GM12878 (cell line): ENCODE measurements around the gene PTPRQ.

ENCODE experiments used
- BMI1 ChIP-seq: fragments of 450-650 bp; IDR thresholded peaks from 2 replicates; pipeline ENCODE4 v1.6.1; 2016; ENCODE audit warnings: mild to moderate bottlenecking, moderate library complexity, borderline replicate concordance
- CBX3 ChIP-seq: fragments of 200-600 bp; sonication (generic); IDR thresholded peaks from 2 replicates; pipeline ENCODE4 v1.6.1; 2016; ENCODE audit warnings: low read depth, borderline replicate concordance
- EP300 ChIP-seq, 2 experiments: fragments of 150-350 bp in 1 of 2; IDR thresholded peaks; 2 replicates each; pipeline ENCODE4 v1.6.1; 2011 to 2012; ENCODE audit warnings: low read depth in 2 of 2, low read length in 2 of 2, borderline replicate concordance in 1 of 2, improper control_type of control experiment in 1 of 2, inconsistent platforms in 1 of 2; ENCODE audit not compliant: control insufficient read depth in 1 of 2
- EZH2 ChIP-seq: IDR thresholded peaks from 2 replicates; pipeline ENCODE4 v1.6.1; 2012; ENCODE audit warnings: low read depth, mild to moderate bottlenecking, control low read depth, inconsistent platforms, low read length, borderline replicate concordance; ENCODE audit not compliant: control insufficient read depth
- KDM1A ChIP-seq: fragments of 200-600 bp; sonication (generic); IDR thresholded peaks from 2 replicates; pipeline ENCODE4 v1.6.1; 2016; ENCODE audit warnings: borderline replicate concordance
- MXI1 ChIP-seq: fragments of 150-350 bp; IDR thresholded peaks from 2 replicates; pipeline ENCODE4 v1.6.1; 2011; ENCODE audit warnings: low read depth, mild to moderate bottlenecking, inconsistent platforms, low read length, improper control_type of control experiment
- NR2C2 ChIP-seq: IDR thresholded peaks from 2 replicates; pipeline ENCODE4 v1.6.1; 2011; ENCODE audit warnings: borderline replicate concordance, low read depth; ENCODE audit not compliant: control insufficient read depth, insufficient read length
- POLR2A ChIP-seq: IDR thresholded peaks from 2 replicates; pipeline ENCODE4 v1.6.1; 2011; ENCODE audit warnings: low read depth, mild to moderate bottlenecking, low read length
- RFX5 ChIP-seq: IDR thresholded peaks from 2 replicates; pipeline ENCODE4 v1.6.1; 2011; ENCODE audit warnings: low read depth, low read length, improper control_type of control experiment
- SIN3A ChIP-seq: IDR thresholded peaks from 2 replicates; pipeline ENCODE4 v1.6.1; 2012; ENCODE audit warnings: low read depth, low read length, improper control_type of control experiment
- SIX5 ChIP-seq: IDR thresholded peaks from 2 replicates; pipeline ENCODE4 v1.6.1; 2011; ENCODE audit warnings: mild to moderate bottlenecking, low read depth, low read length, moderate library complexity; ENCODE audit not compliant: severe bottlenecking
- SMC3 ChIP-seq: IDR thresholded peaks from 2 replicates; pipeline ENCODE4 v1.6.1; 2011; ENCODE audit warnings: low read length, improper control_type of control experiment, borderline replicate concordance
- TBL1XR1 ChIP-seq: IDR thresholded peaks from 2 replicates; pipeline ENCODE4 v1.6.1; 2012; ENCODE audit warnings: low read depth, low read length, improper control_type of control experiment
- TF ChIP-seq, protein P1 (sequence below), 3 experiments: IDR thresholded peaks in 2 of 3; conservative IDR thresholded peaks in 1 of 3; 2 replicates each; pipeline ENCODE4 v1.5.1; 2011; ENCODE audit warnings: low read depth in 3 of 3, low read length in 3 of 3, mild to moderate bottlenecking in 3 of 3, control low read depth in 2 of 3, moderate library complexity in 2 of 3, inconsistent platforms in 1 of 3, mixed read lengths in 1 of 3; ENCODE audit not compliant: control insufficient read depth in 2 of 3, insufficient read depth in 1 of 3; ENCODE audit errors: extremely low read depth in 1 of 3

DNA sequence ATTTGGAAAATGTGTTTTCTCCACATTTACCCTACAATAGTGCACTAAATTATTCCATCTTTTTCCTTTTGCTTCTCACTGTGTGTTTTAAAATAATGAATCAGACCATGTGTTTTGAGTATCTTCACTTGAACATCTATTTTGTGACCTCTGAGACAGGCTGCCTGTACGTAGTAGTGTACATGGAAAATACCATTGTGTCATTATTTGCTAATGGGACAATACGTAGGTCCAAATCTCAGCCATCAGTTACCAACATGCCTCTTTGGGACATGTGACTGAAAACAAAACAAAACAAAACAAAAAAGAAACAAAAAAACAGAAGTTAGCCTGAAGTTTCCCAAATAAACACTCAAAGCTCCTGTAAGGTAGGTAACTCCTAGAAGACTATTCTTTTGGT lies 256.3 kb downstream of the PTPRQ start:
- TF ChIP-seq, protein P1, sequence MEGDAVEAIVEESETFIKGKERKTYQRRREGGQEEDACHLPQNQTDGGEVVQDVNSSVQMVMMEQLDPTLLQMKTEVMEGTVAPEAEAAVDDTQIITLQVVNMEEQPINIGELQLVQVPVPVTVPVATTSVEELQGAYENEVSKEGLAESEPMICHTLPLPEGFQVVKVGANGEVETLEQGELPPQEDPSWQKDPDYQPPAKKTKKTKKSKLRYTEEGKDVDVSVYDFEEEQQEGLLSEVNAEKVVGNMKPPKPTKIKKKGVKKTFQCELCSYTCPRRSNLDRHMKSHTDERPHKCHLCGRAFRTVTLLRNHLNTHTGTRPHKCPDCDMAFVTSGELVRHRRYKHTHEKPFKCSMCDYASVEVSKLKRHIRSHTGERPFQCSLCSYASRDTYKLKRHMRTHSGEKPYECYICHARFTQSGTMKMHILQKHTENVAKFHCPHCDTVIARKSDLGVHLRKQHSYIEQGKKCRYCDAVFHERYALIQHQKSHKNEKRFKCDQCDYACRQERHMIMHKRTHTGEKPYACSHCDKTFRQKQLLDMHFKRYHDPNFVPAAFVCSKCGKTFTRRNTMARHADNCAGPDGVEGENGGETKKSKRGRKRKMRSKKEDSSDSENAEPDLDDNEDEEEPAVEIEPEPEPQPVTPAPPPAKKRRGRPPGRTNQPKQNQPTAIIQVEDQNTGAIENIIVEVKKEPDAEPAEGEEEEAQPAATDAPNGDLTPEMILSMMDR (IDR thresholded peaks at IDR 0.05 in 2 of 3, conservative IDR thresholded peaks at IDR 0.05 in 1 of 3; ENCODE audit: control insufficient read depth in 2 of 3, extremely low read depth in 1 of 3, insufficient read depth in 1 of 3, low read depth in 3 of 3, low read length in 3 of 3), result no peak
- TF ChIP-seq SIN3A (no peak), BMI1 (no peak), NR2C2 (no peak), KDM1A (no peak), TBL1XR1 (no peak), CBX3 (no peak), POLR2A (no peak), SIX5 (no peak), EZH2 (no peak), SMC3 (no peak), EP300 (IDR thresholded peaks at IDR 0.05; ENCODE audit: borderline replicate concordance in 1 of 2, control insufficient read depth in 1 of 2, low read depth in 2 of 2, low read length in 2 of 2) (no peak), RFX5 (no peak), MXI1 (no peak)
